Hindlimb muscle (tissue), 1 donor: ENCODE data around the gene MTURN. TPM values are rescaled to one million over a fixed set of nuclear protein-coding genes. Genes with fewer than 3 reads are reported as not detected.
"Not testable (repeated sequence)": the region's sequence is repeated elsewhere in the genome, so short reads cannot be mapped to it uniquely, and the experiment has no call there.

ENCODE experiments used
- DNase-seq: peaks from one replicate; pipeline ENCODE4 v3.0.0-alpha.2; 2013
- polyA plus RNA-seq: library from polyadenylated mRNA; unstranded; fragments of 120-200 nt; gene quantifications from one replicate; pipeline ENCODE4 v1.2.1, GENCODE V29; 2013; ENCODE audit not compliant: insufficient read length

MTURN gene
- polyA plus RNA-seq, 1 donor = 104 TPM

DNA sequence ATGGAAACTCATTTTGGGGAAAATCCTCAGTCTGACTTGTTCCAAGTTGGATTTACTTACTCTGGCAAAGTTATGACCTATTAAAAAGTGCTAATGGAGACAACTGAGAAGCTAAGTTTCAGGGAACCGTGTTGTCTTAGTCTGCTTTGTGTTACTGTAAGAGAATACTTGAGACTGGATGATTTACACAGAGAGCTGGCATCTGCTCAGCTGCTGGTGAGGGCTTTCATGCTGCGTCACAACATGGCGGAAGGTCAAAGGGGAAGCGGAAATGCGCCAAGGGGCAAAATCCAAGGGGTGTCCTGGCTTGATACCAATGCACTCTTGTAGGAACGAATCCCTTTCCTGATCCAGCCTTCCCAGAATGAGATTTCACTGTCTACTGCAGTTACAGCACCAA is 46.4 kb downstream of the MTURN start:
- no peak for DNase-seq

DNA sequence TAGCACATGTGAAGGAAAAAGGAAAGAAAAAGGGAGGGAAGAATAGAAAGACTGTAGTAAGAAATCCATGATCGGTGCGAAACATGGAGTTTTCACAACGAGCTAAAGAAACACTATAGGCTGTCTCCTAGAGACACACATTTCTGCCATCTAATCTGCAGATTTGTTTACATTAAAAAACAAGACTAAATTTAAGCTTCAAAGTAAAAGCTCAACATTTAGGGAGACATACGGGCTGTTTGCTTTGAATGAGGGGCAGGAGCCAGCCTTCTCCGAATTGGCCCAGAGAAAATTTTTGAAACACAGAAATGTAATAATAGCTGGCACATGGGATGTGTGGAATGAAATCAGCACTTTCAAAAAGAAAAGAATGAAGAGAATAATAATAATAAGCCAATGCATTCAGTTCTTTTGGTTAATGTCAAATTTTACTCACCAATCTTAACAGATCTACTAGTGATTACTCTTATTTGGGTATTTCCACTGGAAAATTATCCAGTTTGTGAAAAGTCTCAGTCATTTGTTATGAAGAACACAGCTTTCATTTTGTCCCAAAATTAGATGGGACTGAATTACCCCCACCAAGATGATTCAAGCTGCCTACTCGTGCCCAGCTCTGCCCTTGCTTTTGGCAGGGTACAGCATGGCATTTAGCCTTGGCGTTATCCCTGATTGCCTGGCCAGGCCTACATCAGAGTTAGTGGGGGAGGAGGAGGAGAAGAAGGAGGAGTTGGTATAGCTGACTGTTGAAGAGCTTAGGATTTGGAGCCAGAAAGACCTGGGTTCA is 47.1 kb downstream of the MTURN start:
- no peak for DNase-seq

DNA sequence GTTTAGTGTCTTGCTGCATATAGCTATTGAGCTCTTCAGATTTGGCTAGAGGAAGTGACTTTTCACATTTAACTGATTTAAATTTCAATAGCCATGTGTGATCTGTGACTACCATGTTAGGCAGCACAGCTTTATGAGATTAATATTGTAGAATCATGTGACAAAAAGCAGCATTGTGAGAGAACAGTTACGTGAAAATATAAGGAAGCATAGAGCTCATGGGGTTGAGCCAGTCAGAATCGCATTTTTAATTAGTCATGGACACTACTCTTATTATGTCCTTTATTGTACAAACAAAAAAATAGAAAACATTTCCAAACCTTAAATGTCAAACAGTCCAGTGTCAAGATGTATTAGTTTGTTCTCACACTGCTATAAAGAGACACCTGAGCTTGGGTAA is 48.0 kb downstream of the MTURN start:
- DNase-seq = no peak

DNA sequence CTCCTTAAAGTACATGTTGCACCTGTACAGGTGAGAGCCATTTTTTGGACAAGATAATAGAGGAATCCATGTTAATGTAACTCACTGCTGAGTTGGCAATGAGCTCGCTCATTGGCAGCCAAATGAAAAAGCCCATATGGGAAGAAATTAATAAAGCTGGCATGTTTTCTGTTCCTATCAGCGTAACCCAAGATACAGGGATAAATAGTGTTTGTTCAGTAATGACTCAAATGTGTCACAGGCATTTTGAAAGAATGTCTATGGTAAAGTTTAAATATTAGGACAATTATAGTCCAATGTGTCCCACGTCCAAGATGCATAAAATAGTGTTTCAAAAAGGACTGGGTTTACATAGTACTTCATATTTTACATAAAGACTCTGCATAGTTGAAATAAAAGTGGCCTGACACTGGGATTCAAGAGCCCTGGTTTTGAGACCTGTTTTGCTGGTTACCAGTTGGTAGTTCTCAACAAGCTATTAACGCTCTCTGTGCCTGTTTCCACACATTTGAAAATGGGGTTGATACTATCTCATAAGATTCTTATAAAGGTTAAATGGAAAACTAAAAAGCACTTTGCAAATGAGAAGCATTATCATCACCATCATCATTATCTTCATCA is 49.1 kb downstream of the MTURN start:
- DNase-seq = no peak

DNA sequence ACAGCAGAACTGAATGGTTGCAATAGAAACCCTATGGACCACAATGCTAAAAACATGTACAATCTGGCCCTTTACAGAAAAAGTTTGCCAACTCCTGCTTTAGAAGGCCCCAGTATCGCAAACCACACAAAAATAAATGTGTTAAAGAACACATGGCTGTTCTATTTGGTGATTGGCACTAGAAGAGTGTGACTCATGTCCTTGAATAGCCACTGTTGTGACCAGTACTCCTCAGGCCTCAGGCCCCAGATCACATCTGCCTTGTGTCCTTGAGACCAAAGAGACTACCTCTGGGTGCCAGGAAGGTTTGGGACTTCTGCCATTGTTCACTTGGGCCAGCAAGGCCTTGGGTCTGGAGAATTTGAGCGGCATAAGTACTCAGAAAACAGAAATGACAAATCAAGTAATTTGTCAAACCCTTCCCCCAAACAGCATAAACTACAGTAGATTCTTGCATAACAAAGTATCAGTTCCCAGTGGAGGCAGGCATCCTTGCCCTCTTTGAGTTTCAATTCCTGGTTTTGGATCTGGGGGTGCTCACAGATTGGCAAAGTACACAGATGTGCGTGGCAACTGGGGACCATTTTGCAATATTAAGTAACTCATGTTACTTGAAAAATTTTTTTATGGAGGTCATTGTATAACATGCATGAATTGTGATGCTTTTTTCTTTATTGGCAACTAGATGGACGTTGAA is 50.2 kb downstream of the MTURN start:
- DNase-seq = no peak

DNA sequence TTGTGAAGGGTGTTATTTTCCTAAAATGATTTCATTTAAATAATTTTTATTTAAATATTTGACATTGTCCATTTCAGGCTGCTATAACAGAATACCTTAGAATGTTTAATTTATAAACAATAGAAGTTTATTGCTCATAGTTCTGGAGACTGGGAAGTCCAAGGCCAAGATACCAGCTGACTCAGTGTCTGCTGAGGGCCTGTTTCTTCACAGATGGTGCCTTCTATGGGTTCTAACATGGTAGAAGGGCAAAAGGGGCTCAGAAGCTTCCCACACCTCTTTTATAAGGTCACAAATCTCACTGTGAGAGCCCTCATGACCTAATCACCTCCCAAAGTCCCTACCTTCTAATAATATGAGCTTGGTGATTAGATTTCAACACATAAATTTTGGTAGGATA is 50.7 kb downstream of the MTURN start:
- DNase-seq = no peak

DNA sequence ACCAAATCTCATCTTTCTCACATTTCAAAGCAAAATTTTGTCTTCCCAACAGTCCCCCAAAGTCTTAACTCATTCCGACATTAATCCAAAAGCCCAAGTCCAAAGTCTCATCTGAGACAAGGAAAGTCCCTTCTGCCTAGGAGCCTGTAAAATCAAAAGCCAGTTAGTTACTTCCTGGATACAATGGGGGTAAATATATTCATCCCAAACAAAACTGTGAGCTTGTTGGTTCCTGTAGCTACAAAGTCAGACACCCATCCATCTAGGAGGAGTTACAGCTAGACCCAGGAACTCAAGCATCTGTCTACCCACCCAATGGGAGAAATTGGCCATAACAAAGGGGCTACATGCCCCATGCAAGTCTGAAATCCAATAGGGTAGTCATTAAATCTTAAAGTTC is 51.9 kb downstream of the MTURN start:
- no peak for DNase-seq

DNA sequence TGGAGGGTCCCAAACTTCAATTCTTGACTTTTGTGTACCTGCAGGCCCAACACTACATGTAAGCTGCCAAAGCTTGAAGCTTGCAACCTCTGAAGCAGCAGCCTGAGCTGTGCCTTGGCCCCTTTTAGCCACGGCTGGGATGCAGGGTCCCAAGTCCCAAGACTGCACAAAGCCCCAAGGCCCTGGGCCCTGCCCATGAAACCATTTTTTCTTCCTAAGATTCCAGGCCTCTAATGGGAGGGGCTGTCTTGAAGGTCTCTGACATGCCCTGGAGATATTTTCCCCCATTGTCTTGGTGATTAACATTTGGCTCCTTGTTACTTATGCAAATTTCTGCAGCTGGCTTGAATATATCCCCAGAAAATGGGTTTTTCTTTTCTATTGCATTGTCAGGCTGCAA is 52.7 kb downstream of the MTURN start:
- DNase-seq = no peak

DNA sequence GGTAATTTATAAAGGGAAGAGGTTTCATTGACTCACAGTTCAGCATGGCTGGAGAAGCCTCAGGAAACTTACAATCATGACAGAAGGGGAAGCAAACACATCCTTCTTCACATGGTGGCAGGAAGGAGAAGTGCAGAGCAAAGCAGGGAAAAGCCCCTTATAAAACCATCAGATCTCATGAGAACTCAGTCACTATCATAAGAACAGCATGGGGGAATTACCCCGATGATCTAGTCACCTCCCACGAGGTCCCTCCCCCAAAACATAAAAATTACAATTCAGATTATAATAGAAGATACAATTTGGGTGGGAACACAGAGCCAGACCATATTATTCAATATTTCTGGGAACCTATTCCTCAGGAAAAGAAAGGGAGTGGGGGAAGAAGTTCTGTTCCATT is 53.6 kb downstream of the MTURN start:
- DNase-seq = not testable (repeated sequence)

DNA sequence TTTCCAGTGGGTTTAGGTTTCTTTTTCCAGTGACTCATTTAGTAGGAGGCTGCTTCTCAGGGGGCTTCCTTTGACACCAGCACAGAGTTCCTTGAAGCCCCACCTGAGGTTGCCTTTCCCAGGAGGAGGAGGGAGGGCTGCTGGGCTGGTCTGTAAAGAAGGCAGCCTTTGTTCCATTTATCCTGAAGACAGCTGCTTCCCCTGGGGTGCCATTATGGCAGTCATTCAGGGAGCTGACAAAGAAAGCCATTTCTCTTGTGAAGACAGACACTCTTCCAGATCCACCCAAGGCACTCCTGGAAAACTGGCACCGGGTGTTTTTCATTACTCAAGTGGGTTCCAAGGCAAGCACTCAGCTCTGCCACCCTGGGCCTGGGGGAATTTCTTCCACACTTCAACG is 54.0 kb downstream of the MTURN start:
- no peak for DNase-seq

DNA sequence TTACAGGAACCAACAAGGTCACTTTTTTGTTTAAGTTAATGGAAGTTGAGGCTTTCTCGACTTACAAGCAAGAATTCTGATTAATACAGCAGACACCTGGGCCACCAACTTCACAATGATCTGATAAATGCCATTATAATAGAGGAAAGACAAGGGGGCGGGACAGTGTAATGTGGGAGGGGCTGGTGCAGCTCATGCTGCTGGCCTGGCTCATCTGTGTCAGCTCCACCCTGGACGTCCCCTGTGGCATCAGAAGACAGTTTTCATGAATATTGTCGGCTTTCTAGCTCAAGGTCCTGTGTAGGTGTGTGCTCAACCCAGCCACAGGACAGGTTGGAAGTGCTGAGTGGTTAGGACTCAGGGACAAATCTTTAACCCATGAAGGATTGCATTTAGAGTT is 57.0 kb downstream of the MTURN start:
- no peak for DNase-seq

DNA sequence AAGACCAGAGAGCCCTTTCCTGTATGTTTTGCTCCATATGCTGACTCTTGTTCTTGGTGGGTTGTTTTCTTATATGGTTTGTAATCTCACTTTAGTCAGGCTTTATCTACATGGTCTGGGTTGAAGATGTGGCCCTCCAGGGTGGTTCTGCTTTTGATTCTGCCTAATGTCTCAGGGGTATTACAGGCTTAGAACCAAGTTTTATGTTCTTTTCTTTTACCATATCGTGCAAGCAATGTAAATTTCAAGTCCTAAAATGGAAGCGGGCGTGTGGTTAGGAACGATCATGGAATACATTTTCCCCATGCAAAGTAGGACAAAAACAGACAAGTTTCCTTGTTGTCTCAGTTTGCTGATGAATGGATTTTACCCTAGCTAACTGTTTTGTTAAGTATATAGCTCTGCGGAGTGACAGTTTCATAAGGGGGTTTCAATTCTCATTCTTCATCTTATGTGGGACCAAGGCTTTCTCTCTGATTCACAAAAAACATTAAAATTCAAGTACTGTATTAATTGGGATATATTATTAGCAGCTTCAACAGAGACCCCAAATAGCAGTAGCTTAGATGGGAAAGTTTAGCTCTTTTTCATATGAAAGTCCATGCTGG is 58.7 kb downstream of the MTURN start:
- no peak for DNase-seq

DNA sequence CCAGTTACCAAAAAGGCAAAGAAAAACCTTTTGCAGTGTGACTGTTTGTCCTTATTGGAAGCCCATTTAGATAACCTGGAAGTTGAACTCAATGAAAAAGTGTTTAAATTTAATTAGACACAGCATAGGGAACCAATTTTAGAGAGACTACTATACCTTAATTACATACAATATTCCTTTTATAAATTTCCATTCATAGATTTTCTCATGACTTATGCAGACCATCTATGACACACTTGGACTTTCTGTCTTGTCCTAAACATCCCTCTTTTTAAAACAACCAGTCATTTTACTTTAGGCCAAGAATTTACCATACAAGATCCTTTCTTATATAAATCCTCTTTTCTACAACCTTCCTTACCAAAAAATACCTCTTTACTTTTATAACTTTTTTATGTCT is 61.6 kb downstream of the MTURN start:
- no peak for DNase-seq

DNA sequence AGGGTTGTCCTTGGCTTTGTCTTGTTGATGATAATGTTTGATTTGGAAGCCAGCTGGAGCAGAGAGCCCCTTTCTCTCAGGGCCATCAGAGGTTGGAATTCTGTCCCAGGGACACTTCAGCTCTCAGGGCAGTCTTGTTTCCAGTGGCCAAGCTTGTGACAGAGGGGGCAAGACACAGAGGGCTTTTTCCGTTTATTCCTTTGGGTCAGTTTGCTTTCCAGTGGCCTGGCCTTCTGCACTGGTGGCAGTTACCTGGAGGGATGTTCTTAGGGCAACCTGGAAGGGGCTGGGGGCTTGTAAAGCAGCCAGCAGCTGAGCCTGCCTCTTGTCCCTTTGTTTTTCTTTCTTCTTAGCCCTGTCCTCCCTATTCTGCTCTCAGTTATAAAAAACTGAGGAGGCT is 62.7 kb downstream of the MTURN start:
- no peak for DNase-seq

DNA sequence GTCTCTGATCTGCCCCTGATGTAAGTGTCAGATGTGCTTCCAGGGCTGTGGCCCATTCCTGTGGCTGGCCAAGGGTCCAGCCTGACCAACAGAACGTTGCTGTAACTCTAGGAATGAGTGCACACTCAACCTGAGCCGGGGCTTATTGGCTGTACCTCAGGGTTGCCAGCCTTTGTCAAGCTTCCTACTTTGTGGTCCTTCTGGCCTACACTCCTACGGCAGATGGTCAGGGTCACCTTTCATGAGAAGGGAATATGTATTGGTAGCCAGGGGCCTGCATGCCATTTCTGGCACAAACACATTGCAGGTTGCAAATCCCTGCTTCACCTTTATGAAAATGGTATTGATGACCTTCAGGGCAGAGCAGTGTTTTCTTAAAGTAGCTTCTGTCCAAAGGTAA is 64.5 kb downstream of the MTURN start:
- DNase-seq = no peak

DNA sequence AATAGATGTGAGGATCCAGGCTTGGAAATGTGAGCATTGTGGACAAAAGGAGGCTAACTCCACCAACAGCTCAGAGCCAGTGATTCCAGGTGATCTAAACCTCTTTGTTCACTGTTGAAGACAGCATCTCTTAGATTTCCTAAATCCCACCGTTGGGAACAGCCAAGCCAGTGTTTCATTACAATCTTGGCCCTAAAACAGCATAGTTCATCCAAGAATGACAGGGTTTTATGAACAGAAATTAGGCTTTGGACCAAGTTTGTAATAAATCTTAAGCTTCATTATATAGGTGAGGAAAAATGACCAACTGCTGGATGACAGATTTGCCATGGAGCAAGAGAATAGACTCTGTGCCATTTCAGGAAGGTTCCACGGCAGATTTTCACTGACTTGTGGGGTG is 65.8 kb downstream of the MTURN start:
- no peak for DNase-seq

DNA sequence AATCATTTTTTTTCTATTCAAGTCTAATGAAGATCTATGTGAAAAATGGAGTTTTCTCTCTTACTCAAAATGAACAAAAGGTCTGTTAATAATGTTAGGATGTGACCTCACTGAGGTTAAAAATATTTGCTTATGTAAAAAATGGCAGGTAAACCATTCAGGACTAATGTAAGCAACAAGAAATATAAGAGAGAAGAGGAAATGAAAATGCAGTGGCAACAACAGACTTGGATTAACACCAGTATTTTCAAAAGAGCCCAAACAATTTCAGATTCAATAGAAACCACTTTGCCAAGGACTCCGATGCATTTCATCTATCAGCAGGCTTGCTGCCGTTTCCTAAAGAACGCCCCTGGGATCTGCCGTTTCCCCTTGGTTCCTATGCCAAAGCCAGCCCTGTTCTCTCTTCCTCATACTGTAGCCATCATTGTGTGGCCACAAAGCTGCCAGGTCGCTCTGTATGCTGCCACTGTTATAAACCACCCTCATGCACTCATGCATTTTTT is 66.4 kb downstream of the MTURN start:
- no peak for DNase-seq

DNA sequence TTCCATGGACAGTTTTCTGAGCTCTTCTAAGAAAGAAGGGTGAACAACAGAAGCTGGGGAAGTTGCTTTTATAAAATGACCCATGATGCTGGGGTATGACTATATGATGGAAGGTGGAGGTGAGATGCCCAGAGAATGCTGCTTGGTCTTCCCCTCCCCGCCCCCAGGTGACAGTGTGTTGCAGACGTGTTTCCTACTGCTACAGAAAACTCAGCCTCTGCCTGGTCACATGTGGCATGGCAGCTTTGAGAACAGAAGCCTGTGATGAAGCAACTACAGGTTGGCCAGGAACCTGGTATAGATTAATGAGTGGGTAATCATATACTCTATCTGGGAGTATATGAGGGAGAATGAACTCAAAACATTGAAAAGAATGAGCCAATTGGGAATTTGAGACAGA is 67.1 kb downstream of the MTURN start:
- no peak for DNase-seq

DNA sequence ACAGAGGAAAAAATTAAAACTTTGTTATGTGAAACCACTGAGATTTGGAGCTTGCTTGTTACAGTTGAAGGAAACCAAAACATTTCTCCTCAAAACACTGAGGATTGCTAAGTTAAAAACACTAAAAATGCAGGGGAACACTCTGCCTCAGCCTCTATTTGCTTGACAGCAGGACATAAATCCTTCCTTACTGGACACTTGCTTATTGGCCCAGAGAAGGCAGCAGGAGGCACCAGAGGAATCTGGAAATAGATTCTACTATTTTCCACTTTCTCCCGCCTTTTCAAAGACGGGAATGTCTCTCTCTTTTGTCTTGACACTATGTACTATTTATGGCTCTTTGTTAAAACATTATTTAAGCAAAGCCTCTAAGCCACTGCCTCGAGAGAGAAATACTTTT is 67.9 kb downstream of the MTURN start:
- DNase-seq = no peak

DNA sequence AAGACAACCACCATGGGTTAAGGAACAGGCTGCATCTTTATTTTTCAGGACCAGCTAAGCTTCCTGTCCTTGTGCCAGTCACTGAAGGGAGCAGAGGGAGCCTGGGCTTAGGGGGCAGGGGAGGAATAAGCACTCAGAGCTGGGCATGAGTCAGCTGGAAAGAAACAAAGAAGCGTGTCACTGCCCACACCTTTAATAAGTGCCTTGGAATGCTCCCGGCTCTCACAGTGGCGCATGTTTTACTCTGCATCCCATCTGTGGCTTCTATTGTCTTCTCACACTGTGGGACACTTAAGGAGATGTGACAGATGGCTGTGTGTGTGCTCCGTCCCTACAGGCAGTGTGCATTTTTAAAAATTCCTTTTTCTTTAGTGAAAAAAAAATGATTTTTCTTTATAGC is 71.7 kb downstream of the MTURN start:
- DNase-seq = no peak

DNA sequence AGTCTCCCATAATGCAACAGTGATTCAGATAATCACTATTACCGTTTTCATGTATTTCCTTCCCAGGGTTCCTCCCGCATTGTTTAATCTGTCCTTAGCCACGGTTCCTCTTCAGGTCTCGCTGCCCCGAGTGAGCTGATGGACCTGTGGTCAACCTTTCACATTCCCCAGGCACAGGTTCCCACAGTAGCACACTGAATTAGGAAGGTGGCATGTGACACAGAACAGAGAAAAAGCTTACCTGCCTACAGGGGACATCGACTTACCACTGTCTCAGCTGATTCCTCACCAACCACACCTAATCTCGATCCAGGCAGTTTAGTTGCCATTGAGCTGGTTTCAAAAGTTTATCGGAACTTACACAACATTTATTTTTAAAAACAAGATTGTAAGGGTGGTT is 72.2 kb downstream of the MTURN start:
- DNase-seq = no peak

DNA sequence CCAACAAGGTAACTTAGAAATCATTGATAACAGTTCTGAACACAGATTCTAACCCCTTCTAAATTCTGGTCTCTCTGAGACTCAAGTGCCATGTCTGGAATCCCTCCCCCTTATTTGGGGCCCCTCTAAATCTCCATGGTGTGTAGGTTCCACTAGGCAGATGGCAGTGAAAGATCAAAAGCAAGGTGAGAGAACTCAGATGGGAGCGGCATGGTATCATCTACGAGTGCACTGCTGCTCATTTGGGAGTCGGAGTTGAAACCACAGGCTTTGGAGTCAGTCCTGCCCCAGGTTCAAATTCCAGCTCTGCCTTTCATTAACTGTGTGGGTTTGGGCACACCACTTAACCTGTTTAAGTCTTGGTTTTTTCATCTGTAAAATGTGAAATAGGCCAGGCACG is 72.6 kb downstream of the MTURN start:
- no peak for DNase-seq

DNA sequence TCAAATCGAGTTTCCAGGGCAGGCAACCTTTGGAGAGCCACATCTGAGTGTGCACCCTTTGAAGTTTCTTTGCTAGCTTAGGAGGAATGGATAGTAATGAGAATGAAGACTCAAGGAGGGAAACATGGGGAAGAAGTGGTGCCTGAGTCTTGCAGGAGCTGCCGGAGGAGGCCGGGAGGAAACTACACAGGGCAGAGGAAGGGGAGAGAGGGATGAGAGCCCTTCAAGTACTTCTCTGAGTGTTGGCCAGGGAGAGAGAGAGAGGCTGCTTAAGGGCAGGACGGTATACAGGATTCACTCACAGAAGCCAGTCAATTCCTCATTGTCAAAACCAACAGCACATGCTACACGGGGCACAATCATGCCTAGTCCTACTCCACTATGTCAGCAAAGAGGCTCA is 75.2 kb downstream of the MTURN start:
- no peak for DNase-seq
